GM23248 (cell line): Measurements from ENCODE around the gene SLC25A51. TPM values are rescaled to one million over a fixed set of nuclear protein-coding genes. Genes with fewer than 3 reads are reported as not detected.
A peak's percentile ranks its signal among the peaks of the same experiment; 100 is the strongest.

Source experiments
- DNase-seq: peaks from one replicate; pipeline ENCODE4 v3.0.0-alpha.2; 2015
- H2AFZ ChIP-seq: fragments of 200-600 bp; sonication (generic); 2 replicates; pipeline ENCODE4 v1.6.1; 2016; ENCODE audit warnings: antibody characterized with exemption
- H3F3A ChIP-seq: fragments of 200-600 bp; sonication (generic); 2 replicates; pipeline ENCODE4 v1.6.1; 2016; ENCODE audit warnings: mild to moderate bottlenecking, antibody characterized with exemption, mixed run types; ENCODE audit not compliant: insufficient read depth
- H3K27ac ChIP-seq: fragments of 200-600 bp; sonication (generic); 2 replicates; pipeline ENCODE4 v1.5.1; 2016; ENCODE audit warnings: mild to moderate bottlenecking
- H3K27me3 ChIP-seq: fragments of 200-600 bp; sonication (generic); replicated peaks from 2 replicates; pipeline ENCODE4 v1.6.1; 2016; ENCODE audit warnings: mild to moderate bottlenecking; ENCODE audit not compliant: insufficient read depth
- H3K36me3 ChIP-seq: fragments of 200-600 bp; sonication (generic); 2 replicates; pipeline ENCODE4 v1.6.1; 2016; ENCODE audit warnings: low read depth, mild to moderate bottlenecking
- H3K4me1 ChIP-seq: fragments of 200-600 bp; sonication (generic); 2 replicates; pipeline ENCODE4 v1.6.1; 2016; ENCODE audit warnings: mild to moderate bottlenecking; ENCODE audit not compliant: insufficient read depth
- H3K4me2 ChIP-seq: fragments of 200-600 bp; sonication (generic); one replicate; pipeline ENCODE4 v1.6.1; 2016; ENCODE audit warnings: mild to moderate bottlenecking; ENCODE audit not compliant: unreplicated experiment
- H3K4me3 ChIP-seq: fragments of 200-600 bp; sonication (generic); 2 replicates; pipeline ENCODE4 v1.5.1; 2016; ENCODE audit warnings: mild to moderate bottlenecking
- H3K79me2 ChIP-seq: fragments of 200-600 bp; sonication (generic); 2 replicates; pipeline ENCODE4 v1.6.1; 2016; ENCODE audit warnings: mild to moderate bottlenecking; ENCODE audit not compliant: insufficient read depth
- H3K9ac ChIP-seq: fragments of 200-600 bp; sonication (generic); 2 replicates; pipeline ENCODE4 v1.6.1; 2016; ENCODE audit warnings: mild to moderate bottlenecking
- H3K9me2 ChIP-seq: fragments of 200-600 bp; sonication (generic); 2 replicates; pipeline ENCODE4 v1.6.1; 2016; ENCODE audit warnings: mixed run types, mild to moderate bottlenecking, moderate library complexity; ENCODE audit not compliant: insufficient read depth
- H3K9me3 ChIP-seq: fragments of 200-600 bp; sonication (generic); one replicate; pipeline ENCODE4 v1.6.1; 2017; ENCODE audit warnings: low read depth
- H4K20me1 ChIP-seq: fragments of 200-600 bp; sonication (generic); 2 replicates; pipeline ENCODE4 v1.6.0; 2016; ENCODE audit not compliant: insufficient read depth
- EZH2 ChIP-seq: fragments of 200-600 bp; sonication (generic); IDR thresholded peaks from 2 replicates; pipeline ENCODE4 v1.6.1; 2018; ENCODE audit warnings: antibody characterized with exemption, mild to moderate bottlenecking; ENCODE audit not compliant: insufficient read depth, poor library complexity, severe bottlenecking
- EZH2phosphoT487 ChIP-seq: fragments of 200-600 bp; sonication (generic); IDR thresholded peaks from 2 replicates; pipeline ENCODE4 v1.6.1; 2018; ENCODE audit warnings: antibody characterized with exemption, moderate library complexity, mild to moderate bottlenecking, low read depth; ENCODE audit not compliant: insufficient read depth
- whole genome bisulfite sequencing, 2 experiments: methylation state at CpG; one replicate each; pipeline ENCODE4 v1.1.6; 2015 to 2017; ENCODE audit warnings: low lambda C conversion rate in 2 of 2, low coverage in 1 of 2; ENCODE audit errors: missing lambda C conversion rate in 2 of 2; 5-methylcytosine and 5-hydroxymethylcytosine counted together
- in situ Hi-C: fragments of 300-500 bp; cut with MboI; formaldehyde crosslinking; loops from 2 replicates; pipeline ENCODE4 v1.15.0; 2020
- polyA plus RNA-seq: library from polyadenylated mRNA; unstranded; fragments of >200 nt; fragmentation: Nextera tagmentation; extraction: Ambion mirVana; gene quantifications from 2 replicates; pipeline ENCODE4 v1.2.1, GENCODE V29; 2016
- total RNA-seq: library from RNA; depleted of rRNA; stranded (reverse); fragments of >200 nt; shearing (Covaris generic); gene quantifications from 2 replicates; pipeline ENCODE4 v1.2.3, GENCODE V29; 2014

SLC25A51 gene
- total and polyA plus RNA-seq, 2 experiments from 2014 or later: 16.0 to 56.6 TPM

GRCh38 chr9:37873955-37874354 lies 30.0 kb downstream of the SLC25A51 start:
- Histone ChIP-seq H3K9me3 (no peaks in the 10 kb centered on the region), H2AFZ (no peak overlapping the region), H3K27ac (no peak overlapping the region), H3K4me3 (no peak overlapping the region), H3K27me3 (no peaks in the 10 kb centered on the region), H3K4me1 (no peaks in the 10 kb centered on the region), H3K9me2 (no peaks in the 10 kb centered on the region), H3F3A (no peaks in the 10 kb centered on the region; the same call in 1 of the 2 replicates), H3K79me2 (no peaks in the 10 kb centered on the region), H3K4me2 (no peak overlapping the region), H3K9ac (no peak overlapping the region), H3K36me3 (no peaks in the 10 kb centered on the region), H4K20me1 (no peaks in the 10 kb centered on the region)
- 85 to 94% methylated on average over 2 of the region's 2 CpGs for WGBS, 2 experiments
- TF ChIP-seq EZH2: no peak
- no peak for TF ChIP-seq EZH2phosphoT487
- in situ Hi-C loops: no loop called here
- DNase-seq: no peak

GRCh38 chr9:37870799-37871176 lies 33.1 kb downstream of the SLC25A51 start:
- Histone ChIP-seq H3K27me3 (no peaks in the 10 kb centered on the region), H3K9me2 (no peaks in the 10 kb centered on the region), H3K9ac (no peak overlapping the region), H2AFZ (no peak overlapping the region), H3K4me2 (no peak overlapping the region), H3K27ac (no peak overlapping the region), H4K20me1 (no peaks in the 10 kb centered on the region), H3F3A (peaks cover 9% of the 10 kb centered on the region; the same call in 1 of the 2 replicates), H3K9me3 (no peaks in the 10 kb centered on the region), H3K36me3 (peaks cover 14% of the 10 kb centered on the region), H3K4me1 (no peaks in the 10 kb centered on the region), H3K4me3 (no peak overlapping the region), H3K79me2 (no peaks in the 10 kb centered on the region)
- in situ Hi-C loops: no loop called here
- WGBS, 2 experiments: 82 to 87% methylated on average over 5 of the region's 5 CpGs
- TF ChIP-seq EZH2phosphoT487 (no peak), EZH2 (no peak)
- no peak for DNase-seq

- H3F3A ChIP-seq: peaks cover 14% of the 10 kb centered on the region
- 97 to 99% methylated on average over 5 of the region's 5 CpGs for WGBS, 2 experiments
Measured at GRCh38 chr9:37870081-37870798, 33.7 kb downstream of the SLC25A51 start.

GRCh38 chr9:37862530-37862929 lies 41.4 kb downstream of the SLC25A51 start:
- H4K20me1 ChIP-seq: no peaks in the 10 kb centered on the region
- H3K9me2 ChIP-seq: no peaks in the 10 kb centered on the region
- DNase-seq: no peak
- no peaks in the 10 kb centered on the region for H3K4me1 ChIP-seq
- H3K79me2 ChIP-seq: peaks cover 7% of the 10 kb centered on the region
- H2AFZ ChIP-seq: no peak overlapping the region
- H3K4me2 ChIP-seq: no peak overlapping the region
- H3K9ac ChIP-seq: no peak overlapping the region
- no peak overlapping the region for H3K4me3 ChIP-seq
- H3K27me3 ChIP-seq: no peaks in the 10 kb centered on the region
- no peak overlapping the region for H3K27ac ChIP-seq
- no peaks in the 10 kb centered on the region for H3K9me3 ChIP-seq
- TF ChIP-seq EZH2phosphoT487: no peak
- TF ChIP-seq EZH2: no peak
- H3K36me3 ChIP-seq: peaks cover 41% of the 10 kb centered on the region
- WGBS, 2 experiments: 95 to 98% methylated on average over 3 of the region's 3 CpGs
- in situ Hi-C loops: no loop called here
- peaks cover 15% of the 10 kb centered on the region; the same call in 1 of the 2 replicates for H3F3A ChIP-seq

More at GRCh38 chr9:37870081-37870798, 33.7 kb downstream of the SLC25A51 start:
- no peaks in the 10 kb centered on the region for H3K79me2 ChIP-seq
- peaks cover 15% of the 10 kb centered on the region for H3K36me3 ChIP-seq
- H3K27me3 ChIP-seq: no peaks in the 10 kb centered on the region
- no peak for TF ChIP-seq EZH2
- no peak for TF ChIP-seq EZH2phosphoT487
- no peaks in the 10 kb centered on the region for H4K20me1 ChIP-seq
- H2AFZ ChIP-seq: no peak overlapping the region
- DNase-seq: no peak
- in situ Hi-C loops: no loop called here
- no peak overlapping the region for H3K4me2 ChIP-seq
- no peak overlapping the region for H3K4me3 ChIP-seq
- no peak overlapping the region for H3K9ac ChIP-seq
- no peak overlapping the region for H3K27ac ChIP-seq
- no peaks in the 10 kb centered on the region for H3K4me1 ChIP-seq
- no peaks in the 10 kb centered on the region for H3K9me3 ChIP-seq
- H3K9me2 ChIP-seq: no peaks in the 10 kb centered on the region

GRCh38 chr9:37859043-37859442 lies 44.9 kb downstream of the SLC25A51 start:
- Histone ChIP-seq H3K27me3 (no peaks in the 10 kb centered on the region), H3K9ac (no peak overlapping the region), H3K4me1 (no peaks in the 10 kb centered on the region), H3K36me3 (peaks cover 35% of the 10 kb centered on the region), H2AFZ (no peak overlapping the region), H3K9me2 (no peaks in the 10 kb centered on the region), H3K9me3 (no peaks in the 10 kb centered on the region), H3K79me2 (peaks cover 7% of the 10 kb centered on the region), H3F3A (no peaks in the 10 kb centered on the region), H3K4me3 (no peak overlapping the region), H4K20me1 (no peaks in the 10 kb centered on the region), H3K4me2 (no peak overlapping the region), H3K27ac (no peak overlapping the region)
- DNase-seq: peak; percentile 32
- 100% methylated on average over 1 of the region's 1 CpG for WGBS, 2 experiments
- TF ChIP-seq EZH2 (no peak), EZH2phosphoT487 (no peak)
- in situ Hi-C loops: no loop called here
